Activated CD8-positive, alpha-beta memory T cell treated with anti-CD3 and anti-CD28 coated beads for 1 hour (primary cell): ENCODE data around the gene GRIK4.

Source experiments
- DNase-seq, 2 donors: peaks; one replicate each; pipeline ENCODE4 v3.0.0-alpha.2; 2020; ENCODE audit warnings: low read depth in 1 of 2; ENCODE audit errors: extremely low read depth in 1 of 2

The GRIK4 gene

GRCh38 chr11:120718171-120718570, 206.6 kb downstream of the GRIK4 start:
- DNase-seq: no peak

- DNase-seq: no peak
These were observed 207.8 kb downstream of the GRIK4 start for GRCh38 chr11:120719348-120719747.

- DNase-seq: no peak
These were observed 209.2 kb downstream of the GRIK4 start for GRCh38 chr11:120720760-120721159.

- DNase-seq: no peak
These were observed 211.0 kb downstream of the GRIK4 start for GRCh38 chr11:120722524-120722923.

GRCh38 chr11:120723751-120724150, 212.2 kb downstream of the GRIK4 start:
- DNase-seq: no peak

- DNase-seq: no peak
These were observed 216.2 kb downstream of the GRIK4 start for GRCh38 chr11:120727752-120728151.

GRCh38 chr11:120735035-120735434, 223.5 kb downstream of the GRIK4 start:
- DNase-seq: no peak

GRCh38 chr11:120738516-120739046, 227.0 kb downstream of the GRIK4 start:
- no peak for DNase-seq

GRCh38 chr11:120739780-120740179, 228.2 kb downstream of the GRIK4 start:
- no peak for DNase-seq

- DNase-seq: no peak
These were observed 228.8 kb downstream of the GRIK4 start for GRCh38 chr11:120740380-120740779.

- no peak for DNase-seq
These were observed 232.8 kb downstream of the GRIK4 start for GRCh38 chr11:120744016-120744994.

GRCh38 chr11:120746376-120746775, 234.8 kb downstream of the GRIK4 start:
- DNase-seq: no peak

GRCh38 chr11:120746836-120747609, 235.5 kb downstream of the GRIK4 start:
- no peak for DNase-seq

GRCh38 chr11:120747850-120748814, 236.6 kb downstream of the GRIK4 start:
- DNase-seq: no peak

- DNase-seq: no peak
These were observed 237.8 kb downstream of the GRIK4 start for GRCh38 chr11:120749395-120749794.

- no peak for DNase-seq
These were observed 239.3 kb downstream of the GRIK4 start for GRCh38 chr11:120750647-120751549.

GRCh38 chr11:120751550-120751949, 240.0 kb downstream of the GRIK4 start:
- DNase-seq: no peak

- DNase-seq: no peak
These were observed 241.1 kb downstream of the GRIK4 start for GRCh38 chr11:120752668-120753067.

- no peak for DNase-seq
These were observed 245.4 kb downstream of the GRIK4 start for GRCh38 chr11:120756931-120757330.
